Nephron progenitor cell (in vitro differentiated cells): ENCODE data around the gene RNF6.
A peak's percentile ranks its signal among the peaks of the same experiment; 100 is the strongest.

Experiments
- DNase-seq: peaks from one replicate; pipeline ENCODE4 v3.0.0; 2021
- H3K27ac Mint-ChIP-seq: 2 replicates; pipeline ENCODE4 v1.8.0; 2021; ENCODE audit warnings: mild to moderate bottlenecking, moderate library complexity, mixed read lengths
- H3K27me3 Mint-ChIP-seq: 2 replicates; pipeline ENCODE4 v1.8.0; 2021; ENCODE audit warnings: mild to moderate bottlenecking, low read depth, mixed read lengths; ENCODE audit not compliant: poor library complexity
- H3K36me3 Mint-ChIP-seq: 2 replicates; pipeline ENCODE4 v1.8.0; 2021; ENCODE audit warnings: low read depth, mixed read lengths
- H3K4me1 Mint-ChIP-seq: 2 replicates; pipeline ENCODE4 v1.8.0; 2021; ENCODE audit warnings: mixed read lengths
- H3K4me3 Mint-ChIP-seq: 2 replicates; pipeline ENCODE4 v1.8.0; 2021; ENCODE audit warnings: mild to moderate bottlenecking, moderate library complexity, mixed read lengths
- H3K9me3 Mint-ChIP-seq: 2 replicates; pipeline ENCODE4 v1.8.0; 2021; ENCODE audit warnings: mild to moderate bottlenecking, moderate library complexity, mixed read lengths
- CTCF ChIP-seq: fragments of 200-600 bp; sonication (generic); IDR thresholded peaks from 2 replicates; pipeline ENCODE4 v1.5.0; 2021; ENCODE audit warnings: antibody characterized with exemption

Gene RNF6

GRCh38 chr13:26221721-26222519 is at the start of gene RNF6:
Gene RNF6, minus strand, starts transcription at chr13:26222314. Its CDS starts 2,665 bp downstream, at chr13:26219649.
- no peak for TF ChIP-seq CTCF
- Mint-ChIP-seq H3K27ac (peak within 1 kb of the TSS; percentile 100), H3K27me3 (peaks cover 5% of the 10 kb centered on the region), H3K4me3 (peak within 1 kb of the TSS; percentile 98), H3K4me1 (peaks cover 38% of the 10 kb centered on the region), H3K36me3 (peaks cover 27% of the 10 kb centered on the region), H3K9me3 (no peaks in the 10 kb centered on the region)
- peak; percentile 85 for DNase-seq

- no peak overlapping the region for H3K27ac Mint-ChIP-seq
- H3K27me3 Mint-ChIP-seq: no peaks in the 10 kb centered on the region
- no peak overlapping the region for H3K4me3 Mint-ChIP-seq
- H3K4me1 Mint-ChIP-seq: peaks cover 12% of the 10 kb centered on the region
- peaks cover 7% of the 10 kb centered on the region for H3K9me3 Mint-ChIP-seq
- peaks cover 8% of the 10 kb centered on the region for H3K36me3 Mint-ChIP-seq
- no peak for DNase-seq
- TF ChIP-seq CTCF: no peak
Measured at GRCh38 chr13:26270707-26271106, 48.6 kb upstream of the RNF6 start.

GRCh38 chr13:26266311-26266710 is 44.2 kb upstream of the RNF6 start:
- Mint-ChIP-seq H3K4me3 (no peak overlapping the region), H3K36me3 (peaks cover 15% of the 10 kb centered on the region), H3K4me1 (peaks cover 18% of the 10 kb centered on the region), H3K9me3 (peaks cover 16% of the 10 kb centered on the region), H3K27me3 (no peaks in the 10 kb centered on the region), H3K27ac (peak overlapping the region; percentile 3)
- no peak for DNase-seq
- no peak for TF ChIP-seq CTCF

GRCh38 chr13:26262156-26262555 is 40.0 kb upstream of the RNF6 start:
- peaks cover 15% of the 10 kb centered on the region for H3K36me3 Mint-ChIP-seq
- H3K4me3 Mint-ChIP-seq: no peak overlapping the region
- H3K4me1 Mint-ChIP-seq: peaks cover 24% of the 10 kb centered on the region
- no peak for DNase-seq
- no peaks in the 10 kb centered on the region for H3K27me3 Mint-ChIP-seq
- no peak for TF ChIP-seq CTCF
- peaks cover 16% of the 10 kb centered on the region for H3K9me3 Mint-ChIP-seq
- no peak overlapping the region for H3K27ac Mint-ChIP-seq

- no peak overlapping the region for H3K4me3 Mint-ChIP-seq
- TF ChIP-seq CTCF: no peak
- H3K27me3 Mint-ChIP-seq: no peaks in the 10 kb centered on the region
- peaks cover 14% of the 10 kb centered on the region for H3K9me3 Mint-ChIP-seq
- H3K36me3 Mint-ChIP-seq: peaks cover 12% of the 10 kb centered on the region
- no peak for DNase-seq
- H3K27ac Mint-ChIP-seq: no peak overlapping the region
- peaks cover 36% of the 10 kb centered on the region for H3K4me1 Mint-ChIP-seq
Measured at GRCh38 chr13:26259634-26260033, 37.5 kb upstream of the RNF6 start.

GRCh38 chr13:26257049-26257448 is 34.9 kb upstream of the RNF6 start:
- no peak for DNase-seq
- TF ChIP-seq CTCF: no peak
- Mint-ChIP-seq H3K36me3 (peaks cover under 1% of the 10 kb centered on the region), H3K27ac (peak overlapping the region; percentile 8), H3K4me1 (peaks cover 41% of the 10 kb centered on the region), H3K27me3 (no peaks in the 10 kb centered on the region), H3K4me3 (peak overlapping the region; percentile 92), H3K9me3 (peaks cover 2% of the 10 kb centered on the region)
